OCI-LY1 (cell line): ENCODE data around the gene OTUD6A.

Experiments used
- H2AFZ ChIP-seq: fragments of 200-600 bp; sonication (generic), shearing (Covaris generic); 2 replicates; pipeline ENCODE4 v1.6.0; 2014; ENCODE audit warnings: antibody characterized with exemption, mild to moderate bottlenecking, low read length
- H3F3A ChIP-seq: fragments of 200-600 bp; sonication (generic), shearing (Covaris generic); 2 replicates; pipeline ENCODE4 v1.6.0; 2014; ENCODE audit warnings: mild to moderate bottlenecking, antibody characterized with exemption, low read length, moderate library complexity; ENCODE audit not compliant: insufficient read depth
- H3K27ac ChIP-seq: fragments of 200-600 bp; sonication (generic); 2 replicates; pipeline ENCODE4 v1.5.1; 2014; ENCODE audit warnings: low read length, mixed run types, mild to moderate bottlenecking, low read depth; ENCODE audit not compliant: poor library complexity, severe bottlenecking
- H3K27me3 ChIP-seq: fragments of 200-600 bp; sonication (generic); 2 replicates; pipeline ENCODE4 v1.6.0; 2014; ENCODE audit warnings: antibody characterized with exemption, mild to moderate bottlenecking, low read length, moderate library complexity; ENCODE audit not compliant: insufficient read depth
- H3K36me3 ChIP-seq: fragments of 200-600 bp; sonication (generic); 2 replicates; pipeline ENCODE4 v1.6.1; 2014; ENCODE audit warnings: mild to moderate bottlenecking, antibody characterized with exemption, low read length, moderate library complexity, mixed read lengths; ENCODE audit not compliant: insufficient read depth
- H3K4me1 ChIP-seq: fragments of 200-600 bp; sonication (generic); 2 replicates; pipeline ENCODE4 v1.5.1; 2014; ENCODE audit warnings: mild to moderate bottlenecking, low read length, moderate library complexity; ENCODE audit not compliant: insufficient read depth, severe bottlenecking
- H3K4me2 ChIP-seq: fragments of 200-600 bp; sonication (generic), shearing (Covaris generic); 2 replicates; pipeline ENCODE4 v1.6.1; 2014; ENCODE audit warnings: low read length
- H3K4me3 ChIP-seq: fragments of 200-600 bp; sonication (generic); 2 replicates; pipeline ENCODE4 v1.5.1; 2014; ENCODE audit warnings: low read length, low read depth, mild to moderate bottlenecking, mixed read lengths; ENCODE audit not compliant: poor library complexity, severe bottlenecking
- H3K79me2 ChIP-seq: fragments of 200-600 bp; shearing (Covaris generic); 2 replicates; pipeline ENCODE4 v1.6.1; 2016; ENCODE audit warnings: mixed run types, low read length, mixed read lengths; ENCODE audit not compliant: insufficient read depth
- H3K9ac ChIP-seq: fragments of 200-600 bp; sonication (generic), shearing (Covaris generic); 2 replicates; pipeline ENCODE4 v1.6.1; 2014; ENCODE audit warnings: mild to moderate bottlenecking, low read length, mixed read lengths
- H3K9me2 ChIP-seq: fragments of 200-600 bp; sonication (generic), shearing (Covaris generic); 2 replicates; pipeline ENCODE4 v1.6.1; 2014; ENCODE audit warnings: low read depth, mild to moderate bottlenecking, low read length, mixed read lengths
- H3K9me3 ChIP-seq: fragments of 200-600 bp; shearing (Covaris generic); 2 replicates; pipeline ENCODE4 v1.6.1; 2014; ENCODE audit warnings: low read length, mixed read lengths
- H4K20me1 ChIP-seq: fragments of 200-600 bp; sonication (generic), shearing (Covaris generic); 2 replicates; pipeline ENCODE4 v1.6.0; 2016; ENCODE audit warnings: mild to moderate bottlenecking, low read length; ENCODE audit not compliant: insufficient read depth
- CTCF ChIP-seq: fragments of 200-600 bp; sonication (generic), shearing (Covaris generic); IDR thresholded peaks from 2 replicates; pipeline ENCODE4 v1.5.1; 2017; ENCODE audit warnings: mild to moderate bottlenecking, antibody characterized with exemption, low read length, moderate library complexity, mixed read lengths
- EZH2 ChIP-seq: fragments of 200-600 bp; sonication (generic), shearing (Covaris generic); IDR thresholded peaks from 2 replicates; pipeline ENCODE4 v1.8.0; 2017; ENCODE audit warnings: borderline replicate concordance, mixed run types, mild to moderate bottlenecking, antibody characterized with exemption, low read length, moderate library complexity, mixed read lengths

OTUD6A gene

GRCh38 chrX:70087857-70088630 lies 25.8 kb downstream of the OTUD6A start:
- H3K4me1 ChIP-seq = no peaks in the 10 kb centered on the region
- H3K9me3 ChIP-seq = no peaks in the 10 kb centered on the region
- no peak overlapping the region for H2AFZ ChIP-seq
- no peak overlapping the region for H3K4me2 ChIP-seq
- H3K9me2 ChIP-seq = no peaks in the 10 kb centered on the region
- no peak overlapping the region for H3K9ac ChIP-seq
- H3K27ac ChIP-seq = no peak overlapping the region
- no peak overlapping the region for H3K4me3 ChIP-seq
- no peaks in the 10 kb centered on the region for H4K20me1 ChIP-seq
- H3K27me3 ChIP-seq = no peaks in the 10 kb centered on the region
- no peaks in the 10 kb centered on the region for H3F3A ChIP-seq
- no peak for TF ChIP-seq CTCF
- no peak for TF ChIP-seq EZH2
- no peaks in the 10 kb centered on the region for H3K79me2 ChIP-seq
- no peaks in the 10 kb centered on the region for H3K36me3 ChIP-seq

GRCh38 chrX:70088751-70089150 lies 26.5 kb downstream of the OTUD6A start:
- H2AFZ ChIP-seq = no peak overlapping the region
- no peaks in the 10 kb centered on the region for H3K36me3 ChIP-seq
- H3K27me3 ChIP-seq = no peaks in the 10 kb centered on the region
- no peaks in the 10 kb centered on the region for H3K4me1 ChIP-seq
- H3K9me3 ChIP-seq = no peaks in the 10 kb centered on the region
- no peak overlapping the region for H3K27ac ChIP-seq
- H4K20me1 ChIP-seq = no peaks in the 10 kb centered on the region
- no peaks in the 10 kb centered on the region for H3K9me2 ChIP-seq
- H3K4me3 ChIP-seq = no peak overlapping the region
- H3F3A ChIP-seq = no peaks in the 10 kb centered on the region
- TF ChIP-seq CTCF = no peak
- no peak for TF ChIP-seq EZH2
- no peak overlapping the region for H3K9ac ChIP-seq
- no peaks in the 10 kb centered on the region for H3K79me2 ChIP-seq
- no peak overlapping the region for H3K4me2 ChIP-seq

GRCh38 chrX:70089604-70090297 lies 27.5 kb downstream of the OTUD6A start:
- H3K27me3 ChIP-seq = no peaks in the 10 kb centered on the region
- no peaks in the 10 kb centered on the region for H3K36me3 ChIP-seq
- H3F3A ChIP-seq = no peaks in the 10 kb centered on the region
- TF ChIP-seq CTCF (no peak), EZH2 (no peak)
- no peak overlapping the region for H3K27ac ChIP-seq
- H3K4me2 ChIP-seq = no peak overlapping the region
- H3K79me2 ChIP-seq = no peaks in the 10 kb centered on the region
- H3K4me3 ChIP-seq = no peak overlapping the region
- no peak overlapping the region for H2AFZ ChIP-seq
- no peak overlapping the region for H3K9ac ChIP-seq
- no peaks in the 10 kb centered on the region for H3K9me2 ChIP-seq
- H4K20me1 ChIP-seq = no peaks in the 10 kb centered on the region
- H3K9me3 ChIP-seq = no peaks in the 10 kb centered on the region
- no peaks in the 10 kb centered on the region for H3K4me1 ChIP-seq
